PFSK-1 (cell line): ENCODE results near the gene RALB. TPM values are rescaled to one million over a fixed set of nuclear protein-coding genes. Genes with fewer than 3 reads are reported as not detected.

Experiments
- FOXP2 ChIP-seq: optimal IDR thresholded peaks from 2 replicates; pipeline ENCODE3; 2011; ENCODE audit warnings: borderline replicate concordance, control low read depth, inconsistent platforms; ENCODE audit not compliant: insufficient read depth; ENCODE audit errors: extremely low read length, extremely low read depth
- POLR2AphosphoS5 ChIP-seq: IDR thresholded peaks from 2 replicates; pipeline ENCODE4 v1.6.1; 2012; ENCODE audit warnings: low read depth, mild to moderate bottlenecking, control low read depth, low read length, moderate library complexity
- SIN3A ChIP-seq: IDR thresholded peaks from 2 replicates; pipeline ENCODE4 v1.6.1; 2012; ENCODE audit warnings: mild to moderate bottlenecking, low read length, moderate library complexity, borderline replicate concordance; ENCODE audit not compliant: insufficient read depth
- TAF1 ChIP-seq: IDR thresholded peaks from 2 replicates; pipeline ENCODE4 v1.6.1; 2012; ENCODE audit warnings: low read length, control low read depth, borderline replicate concordance; ENCODE audit not compliant: insufficient read depth
- polyA plus RNA-seq: library from polyadenylated mRNA; unstranded; fragments of >200 nt; gene quantifications from one replicate; pipeline ENCODE4 v1.2.1, GENCODE V29; 2012; ENCODE audit warnings: low read depth, missing spikeins; ENCODE audit not compliant: insufficient read length
- TF ChIP-seq, protein P1 (sequence below), 2 experiments: IDR thresholded peaks; 2 replicates each; pipeline versions ENCODE4 v1.6.1 to v1.8.0; 2011 to 2012; ENCODE audit warnings: low read depth in 2 of 2, low read length in 2 of 2, control low read depth in 1 of 2, inconsistent platforms in 1 of 2, mild to moderate bottlenecking in 1 of 2, moderate library complexity in 1 of 2; ENCODE audit not compliant: insufficient read depth in 1 of 2

Gene RALB
- polyA plus RNA-seq: 91.2 TPM

GRCh38 chr2:120252225-120253020, at the start of gene RALB:
Gene RALB (plus strand): TSS chr2:120252852. CDS start chr2:120278665, 25,813 bp downstream.
- TF ChIP-seq, protein P1, sequence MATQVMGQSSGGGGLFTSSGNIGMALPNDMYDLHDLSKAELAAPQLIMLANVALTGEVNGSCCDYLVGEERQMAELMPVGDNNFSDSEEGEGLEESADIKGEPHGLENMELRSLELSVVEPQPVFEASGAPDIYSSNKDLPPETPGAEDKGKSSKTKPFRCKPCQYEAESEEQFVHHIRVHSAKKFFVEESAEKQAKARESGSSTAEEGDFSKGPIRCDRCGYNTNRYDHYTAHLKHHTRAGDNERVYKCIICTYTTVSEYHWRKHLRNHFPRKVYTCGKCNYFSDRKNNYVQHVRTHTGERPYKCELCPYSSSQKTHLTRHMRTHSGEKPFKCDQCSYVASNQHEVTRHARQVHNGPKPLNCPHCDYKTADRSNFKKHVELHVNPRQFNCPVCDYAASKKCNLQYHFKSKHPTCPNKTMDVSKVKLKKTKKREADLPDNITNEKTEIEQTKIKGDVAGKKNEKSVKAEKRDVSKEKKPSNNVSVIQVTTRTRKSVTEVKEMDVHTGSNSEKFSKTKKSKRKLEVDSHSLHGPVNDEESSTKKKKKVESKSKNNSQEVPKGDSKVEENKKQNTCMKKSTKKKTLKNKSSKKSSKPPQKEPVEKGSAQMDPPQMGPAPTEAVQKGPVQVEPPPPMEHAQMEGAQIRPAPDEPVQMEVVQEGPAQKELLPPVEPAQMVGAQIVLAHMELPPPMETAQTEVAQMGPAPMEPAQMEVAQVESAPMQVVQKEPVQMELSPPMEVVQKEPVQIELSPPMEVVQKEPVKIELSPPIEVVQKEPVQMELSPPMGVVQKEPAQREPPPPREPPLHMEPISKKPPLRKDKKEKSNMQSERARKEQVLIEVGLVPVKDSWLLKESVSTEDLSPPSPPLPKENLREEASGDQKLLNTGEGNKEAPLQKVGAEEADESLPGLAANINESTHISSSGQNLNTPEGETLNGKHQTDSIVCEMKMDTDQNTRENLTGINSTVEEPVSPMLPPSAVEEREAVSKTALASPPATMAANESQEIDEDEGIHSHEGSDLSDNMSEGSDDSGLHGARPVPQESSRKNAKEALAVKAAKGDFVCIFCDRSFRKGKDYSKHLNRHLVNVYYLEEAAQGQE (IDR thresholded peaks at IDR 0.05; ENCODE audit: insufficient read depth in 1 of 2, low read depth in 2 of 2, low read length in 2 of 2): no peak
- TF ChIP-seq POLR2AphosphoS5 (0 out of 2 replicates have a peak, but pooled peaks have one; percentile 58), SIN3A (peak; percentile 80; the same call in 1 of the 2 replicates), TAF1 (no peak), FOXP2 (no peak)

DNA sequence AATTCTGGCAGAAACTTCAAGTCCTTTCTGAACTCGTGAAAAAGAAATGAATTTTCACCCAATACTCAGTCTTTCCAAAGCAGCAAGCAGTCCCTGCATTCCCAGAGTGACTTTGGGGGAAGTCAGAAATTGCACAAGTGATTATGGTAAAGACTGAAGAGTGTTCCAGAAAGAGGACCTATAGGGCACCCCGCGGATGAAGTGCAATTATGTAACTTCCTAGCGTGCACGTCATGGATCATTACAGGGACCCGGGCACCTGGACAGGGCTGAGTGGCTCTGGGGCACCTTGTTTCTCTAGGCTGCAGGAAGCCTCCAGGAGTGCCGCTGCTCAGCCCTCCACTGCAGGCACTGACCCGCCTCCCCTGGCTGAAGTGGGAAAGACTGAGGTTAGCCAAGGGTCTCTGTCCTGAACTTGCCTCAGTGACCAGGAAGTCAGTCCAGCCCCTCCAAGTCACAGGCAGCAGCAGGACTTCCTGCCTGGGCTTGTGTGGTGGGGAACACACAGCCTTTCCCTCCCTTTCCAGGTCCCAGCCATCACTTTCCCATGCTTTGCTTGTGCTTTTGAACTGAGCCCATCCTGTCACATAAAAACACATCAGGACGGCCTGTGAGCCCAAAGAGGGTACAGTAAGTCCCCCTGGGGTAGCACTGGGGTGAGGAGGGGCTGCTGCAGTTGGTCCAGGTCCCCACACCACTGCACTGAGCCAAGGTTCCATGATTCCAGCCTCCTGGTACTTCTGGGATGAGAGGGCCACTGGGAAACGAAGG, 49.2 kb upstream of the RALB start:
- TF ChIP-seq SIN3A: no peak
- TF ChIP-seq POLR2AphosphoS5: no peak
- TF ChIP-seq, protein P1 (IDR thresholded peaks at IDR 0.05; ENCODE audit: insufficient read depth in 1 of 2, low read depth in 2 of 2, low read length in 2 of 2): no peak
- TF ChIP-seq TAF1: no peak
- TF ChIP-seq FOXP2: no peak

- no peak for TF ChIP-seq TAF1
- TF ChIP-seq, protein P1 (IDR thresholded peaks at IDR 0.05; ENCODE audit: insufficient read depth in 1 of 2, low read depth in 2 of 2, low read length in 2 of 2): no peak
- no peak for TF ChIP-seq SIN3A
- no peak for TF ChIP-seq POLR2AphosphoS5
- no peak for TF ChIP-seq FOXP2
Measured at GRCh38 chr2:120204022-120204405, 48.6 kb upstream of the RALB start.

DNA sequence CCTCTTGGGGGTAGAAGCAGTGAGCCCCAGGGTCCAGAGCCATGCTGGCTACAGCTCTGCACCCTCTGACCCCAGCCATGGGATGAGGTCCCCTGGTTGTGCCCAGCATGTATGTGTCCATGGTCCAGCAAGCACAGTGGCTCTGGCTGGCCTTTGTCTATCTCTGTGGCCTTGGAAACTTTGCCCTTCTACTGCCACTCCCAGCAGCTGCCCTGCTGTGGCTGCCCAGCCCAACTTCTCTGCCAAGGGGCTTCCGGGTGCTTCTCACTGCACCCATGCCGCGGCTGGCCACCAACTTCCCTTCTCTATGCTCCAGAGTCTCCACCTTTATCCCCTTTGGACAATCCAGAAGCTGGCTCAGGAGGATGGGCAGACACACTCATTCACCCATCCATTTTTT, 48.2 kb upstream of the RALB start:
- TF ChIP-seq FOXP2: no peak

DNA sequence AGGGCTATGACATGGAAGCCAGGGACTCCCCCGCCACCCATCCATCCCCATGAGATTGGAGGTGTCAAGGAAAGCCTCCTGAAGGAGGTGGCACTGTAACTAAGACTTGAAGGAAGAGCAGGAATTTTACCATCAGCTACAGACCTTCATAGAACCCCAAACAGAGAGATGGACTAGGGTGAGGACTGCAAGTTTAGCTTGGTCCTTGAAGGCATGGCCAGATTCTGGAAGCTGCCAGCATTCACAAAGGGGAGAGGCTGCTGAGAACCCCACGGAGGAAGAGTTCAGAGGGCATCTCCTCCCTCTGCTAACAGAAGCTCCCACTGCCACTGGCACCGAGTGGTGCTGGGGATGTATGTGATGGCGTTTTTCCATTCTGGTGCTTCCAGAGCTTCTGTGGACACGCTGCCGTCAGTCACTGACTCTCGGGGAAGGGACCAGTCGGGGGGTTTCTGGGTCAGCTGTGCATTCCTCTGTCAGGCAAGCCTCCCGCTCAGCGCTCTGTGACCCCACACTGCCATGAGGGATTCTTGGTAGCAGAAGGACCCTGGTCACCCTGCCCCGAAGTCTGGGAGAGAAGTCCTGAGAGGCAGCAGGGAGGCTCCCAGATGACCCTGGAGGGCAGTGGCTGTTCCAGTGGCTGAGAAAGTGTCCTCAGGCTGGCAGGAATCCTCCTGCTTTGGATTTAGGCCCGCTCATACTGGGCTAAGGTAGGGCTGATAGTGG, 47.5 kb upstream of the RALB start:
- no peak for TF ChIP-seq TAF1
